NCI-H2029 (cell line): Measurements from ENCODE around the gene UBE2F.

Experiments used
- DNase-seq: peaks from one replicate; lab custom pipeline; 2025; lab: John Stamatoyannopoulos, UW

Gene UBE2F, protein sequence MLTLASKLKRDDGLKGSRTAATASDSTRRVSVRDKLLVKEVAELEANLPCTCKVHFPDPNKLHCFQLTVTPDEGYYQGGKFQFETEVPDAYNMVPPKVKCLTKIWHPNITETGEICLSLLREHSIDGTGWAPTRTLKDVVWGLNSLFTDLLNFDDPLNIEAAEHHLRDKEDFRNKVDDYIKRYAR

DNA sequence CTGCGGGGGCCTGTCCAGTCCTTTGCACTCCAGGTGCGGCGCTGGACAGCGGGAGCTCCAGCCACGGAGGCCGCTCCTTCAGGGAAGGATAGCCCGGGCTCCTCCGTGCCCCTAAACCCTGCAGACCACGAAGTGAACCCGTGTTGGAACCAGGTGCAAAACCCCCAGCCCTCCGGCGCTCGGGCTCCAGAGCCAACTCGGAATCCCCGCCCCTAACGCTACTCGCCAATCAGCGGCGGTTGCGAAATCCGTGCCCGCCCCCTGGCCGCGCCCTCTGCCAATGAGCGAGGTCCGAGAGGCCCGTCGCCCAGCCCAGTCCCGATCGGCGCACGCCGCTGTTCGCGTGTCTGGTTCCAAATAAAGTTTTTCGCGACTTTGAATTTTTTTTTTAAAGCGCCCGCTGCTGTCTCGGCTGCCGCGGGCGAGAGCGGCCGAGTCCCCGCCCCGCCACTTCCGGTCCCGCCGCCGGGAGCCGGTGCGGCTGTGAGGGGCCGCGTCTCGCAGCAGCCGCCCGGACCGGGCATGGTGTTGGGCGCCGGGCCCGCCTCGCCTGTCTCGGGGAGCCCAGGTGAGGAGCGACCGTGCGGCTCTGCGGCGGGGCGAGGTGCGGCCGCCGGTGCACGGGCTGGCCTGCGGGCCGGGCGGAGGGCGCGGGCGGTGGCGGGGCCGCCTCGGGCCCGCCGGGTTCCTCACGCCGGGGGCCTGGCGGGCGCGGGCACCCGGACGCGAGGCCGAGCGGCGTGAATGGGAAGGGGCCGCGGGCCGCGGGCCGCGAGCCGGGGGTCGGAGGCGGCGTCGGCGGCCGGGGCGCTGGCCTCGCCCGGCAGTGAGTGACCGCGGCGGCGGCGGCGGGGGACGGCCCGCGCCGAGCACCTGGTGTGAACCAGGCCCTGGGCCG lies at the start of gene UBE2F:
Gene UBE2F, plus strand, starts transcription at position 450 of the 898 bp plus-strand sequence. CDS start 6,094 bp downstream, outside the sequence.
- peak; percentile 94 for DNase-seq

DNA sequence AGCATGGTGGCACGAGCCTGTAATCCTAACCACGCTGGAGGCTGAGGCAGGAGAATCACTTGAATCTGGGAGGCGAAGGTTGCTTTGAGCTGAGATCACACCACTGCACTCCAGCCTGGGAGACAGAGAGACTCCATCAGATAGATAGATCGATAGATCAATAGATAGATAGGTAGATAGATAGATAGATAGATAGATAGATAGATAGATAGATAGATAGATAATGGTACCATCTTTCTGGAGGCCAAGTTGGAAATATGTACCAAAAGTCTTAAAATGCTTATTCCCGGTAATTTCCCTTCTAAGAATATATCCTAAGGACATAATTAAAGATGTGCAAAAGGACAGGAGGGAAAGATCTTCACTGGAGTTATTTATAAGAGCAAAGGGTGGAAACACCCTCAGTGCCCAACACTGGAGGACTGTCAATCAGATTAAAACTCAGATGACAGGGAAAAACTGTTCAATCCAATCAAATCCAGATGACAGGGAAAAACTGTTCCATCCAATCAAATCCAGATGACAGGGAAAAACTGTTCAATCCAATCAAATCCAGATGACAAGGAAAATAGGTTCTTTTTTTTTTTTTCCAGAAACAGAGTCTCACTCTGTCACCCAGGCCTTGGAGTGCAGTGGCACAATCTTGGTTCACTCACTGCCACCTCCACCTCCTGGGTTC lies 49.0 kb upstream of the UBE2F start:
- no peak for DNase-seq

DNA sequence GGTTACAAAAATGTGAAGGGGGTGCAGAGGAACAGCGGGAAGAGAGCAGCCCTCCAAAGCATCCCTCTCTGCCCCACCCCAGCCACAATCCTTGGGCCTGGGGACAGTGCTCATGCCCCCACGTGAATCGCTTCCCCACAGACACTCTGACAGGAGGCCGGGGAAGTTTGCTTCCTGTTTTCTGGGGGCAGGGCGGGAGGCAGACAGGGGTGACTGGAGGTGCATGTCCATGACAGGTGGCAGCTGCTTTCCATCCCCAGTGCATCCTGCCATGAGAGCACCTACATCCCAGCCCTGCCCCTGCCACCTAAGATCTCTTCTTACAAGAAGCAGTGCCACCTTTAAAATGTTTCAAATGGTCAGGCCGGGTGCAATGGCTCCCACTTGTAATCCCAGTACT lies 47.2 kb upstream of the UBE2F start:
- DNase-seq: no peak

DNA sequence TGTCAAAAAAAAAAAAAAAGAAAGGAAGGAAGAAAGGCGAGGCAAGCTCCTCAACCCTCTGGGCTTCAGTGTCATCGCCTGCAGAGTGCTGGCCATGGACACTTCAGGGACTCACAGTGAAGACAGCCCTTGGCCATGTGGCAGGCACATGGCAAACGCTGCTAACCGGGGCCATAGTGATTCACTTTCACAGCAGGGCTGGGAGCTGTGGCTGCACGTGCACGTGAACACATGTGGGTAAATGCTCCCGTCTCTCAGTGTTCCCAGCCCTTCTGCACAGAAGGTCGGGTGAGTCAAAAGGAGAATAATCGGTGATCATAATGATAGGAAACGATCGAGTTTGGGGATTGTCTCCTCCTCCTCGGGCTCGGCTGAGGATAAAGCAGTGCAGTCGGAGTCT lies 46.1 kb upstream of the UBE2F start:
- DNase-seq: no peak

DNA sequence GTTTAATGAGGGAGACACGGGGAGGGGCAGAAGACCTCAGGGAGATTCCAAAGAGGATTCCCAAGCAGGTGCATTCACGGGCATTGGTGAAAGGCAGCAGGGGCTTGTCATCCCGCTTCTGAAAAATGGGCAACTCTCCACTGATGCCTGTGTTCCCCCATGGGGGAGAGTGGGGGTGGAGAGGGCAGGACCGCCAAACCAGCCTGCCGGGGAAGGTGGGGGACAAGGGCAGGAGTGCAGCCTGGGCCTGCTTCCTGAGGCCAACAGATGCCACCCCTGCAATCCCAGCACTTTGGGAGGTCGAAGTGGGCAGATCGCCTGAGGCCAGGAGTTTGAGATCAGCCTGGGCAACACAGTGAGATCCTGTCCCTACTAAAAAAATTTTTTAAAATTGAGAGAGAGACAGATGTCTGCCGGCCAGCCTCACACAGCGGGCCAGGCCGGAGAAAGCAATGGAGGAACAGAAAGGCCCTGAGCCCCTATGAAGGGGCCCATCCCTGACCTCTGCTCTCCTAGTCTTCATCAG lies 44.8 kb upstream of the UBE2F start:
- DNase-seq: no peak

DNA sequence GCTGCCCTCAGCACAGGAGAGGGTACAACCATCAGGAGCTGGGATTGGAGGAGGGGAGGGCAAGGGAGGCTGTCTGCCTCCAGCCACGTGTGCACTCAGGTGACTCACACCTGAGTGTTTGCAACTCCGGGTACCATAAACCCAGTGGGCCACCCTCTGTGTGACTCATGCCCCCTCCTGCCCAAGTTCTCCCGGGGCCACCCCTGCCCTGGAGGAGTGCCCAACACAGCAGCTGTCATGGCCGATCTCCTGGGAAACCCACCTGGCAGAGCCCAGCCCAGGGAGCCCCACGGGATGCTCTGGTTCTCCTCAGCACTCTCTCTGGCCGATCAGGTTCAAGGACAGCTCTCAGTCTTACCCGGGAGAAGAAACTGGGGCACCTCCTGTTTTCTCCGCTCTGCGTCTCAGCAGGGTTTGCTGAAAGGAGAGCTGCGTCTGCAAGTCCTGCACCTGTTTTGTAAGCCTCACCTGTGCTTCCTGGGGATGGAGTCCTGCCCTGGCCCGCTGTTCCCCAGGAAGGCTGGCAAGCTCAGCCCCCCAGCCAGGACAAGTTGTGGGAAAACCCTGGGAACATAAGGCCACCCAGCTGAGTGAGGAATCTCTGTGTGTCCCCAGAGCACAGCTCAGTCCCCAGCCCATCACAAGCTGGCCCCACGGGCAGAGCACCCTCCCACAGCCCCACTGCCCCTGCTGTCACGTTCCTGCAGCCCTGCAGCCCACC lies 44.0 kb upstream of the UBE2F start:
- DNase-seq: no peak

DNA sequence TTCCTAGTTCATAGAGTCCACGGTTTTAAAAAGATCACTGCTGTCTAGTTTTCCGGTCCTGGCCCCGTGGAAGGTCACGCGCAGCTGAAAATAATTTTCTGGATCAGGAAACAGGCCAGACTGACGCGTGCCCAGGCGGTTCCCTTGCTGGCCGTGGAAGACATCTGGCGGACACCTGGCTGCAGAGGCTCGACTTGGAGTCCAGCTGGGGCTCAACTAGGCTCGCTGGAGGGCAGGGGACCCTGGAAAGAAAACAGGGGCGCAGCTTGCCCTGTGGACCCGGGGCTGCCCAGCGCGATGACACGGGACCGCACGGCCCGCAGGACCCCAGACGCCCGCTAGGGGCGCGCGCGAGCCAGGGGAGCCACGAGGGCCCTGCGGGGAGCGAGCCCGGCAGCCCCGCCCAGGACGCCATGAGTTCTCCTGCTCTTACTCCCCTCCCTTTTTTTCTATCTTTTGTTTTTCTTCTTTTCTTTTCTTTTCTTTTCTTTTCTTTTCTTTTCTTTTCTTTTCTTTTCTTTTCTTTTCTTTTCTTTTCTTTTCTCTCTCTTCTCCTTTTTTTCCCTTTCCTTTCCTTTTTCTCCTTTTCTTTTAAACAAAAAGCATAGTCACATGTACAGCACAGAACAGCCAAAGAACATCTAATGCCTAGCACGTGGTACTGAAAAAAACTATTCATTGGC lies 43.2 kb upstream of the UBE2F start:
- DNase-seq: no peak

DNA sequence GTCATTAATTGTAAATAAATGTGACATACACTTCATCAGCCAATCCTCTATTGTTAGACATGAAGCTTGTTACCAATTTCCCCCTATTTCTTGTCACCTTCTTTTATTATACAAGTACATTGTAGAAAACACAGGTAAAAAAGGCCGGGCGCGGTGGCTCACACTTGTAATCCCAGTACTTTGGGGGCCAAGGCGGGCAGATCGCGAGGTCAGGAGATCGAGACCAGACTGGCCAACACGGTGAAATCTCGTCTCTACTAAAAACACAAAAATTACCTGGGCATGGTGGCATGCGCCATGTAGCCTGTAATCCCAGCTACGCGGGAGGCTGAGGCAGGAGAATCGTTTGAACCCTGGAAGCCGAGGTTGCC lies 42.7 kb upstream of the UBE2F start:
- no peak for DNase-seq

DNA sequence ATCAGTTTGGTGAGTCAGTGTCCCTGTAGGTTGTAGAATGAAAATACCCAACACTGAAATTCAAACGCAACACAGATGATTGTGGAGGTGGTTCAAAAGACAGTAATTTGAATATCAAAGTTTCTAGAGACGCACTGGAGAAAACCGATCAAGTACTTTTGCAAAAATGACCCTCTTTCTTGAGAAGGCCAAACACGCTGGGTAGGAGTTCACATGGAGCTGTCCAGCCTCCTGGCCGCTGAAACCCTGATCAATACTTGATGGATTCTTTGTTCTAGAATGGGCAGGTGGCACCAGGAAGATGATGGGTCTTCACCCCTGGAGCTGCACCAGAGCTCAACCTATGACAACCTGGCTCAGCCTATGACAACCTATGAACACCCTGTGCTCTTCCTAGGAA lies 39.7 kb upstream of the UBE2F start:
- no peak for DNase-seq

DNA sequence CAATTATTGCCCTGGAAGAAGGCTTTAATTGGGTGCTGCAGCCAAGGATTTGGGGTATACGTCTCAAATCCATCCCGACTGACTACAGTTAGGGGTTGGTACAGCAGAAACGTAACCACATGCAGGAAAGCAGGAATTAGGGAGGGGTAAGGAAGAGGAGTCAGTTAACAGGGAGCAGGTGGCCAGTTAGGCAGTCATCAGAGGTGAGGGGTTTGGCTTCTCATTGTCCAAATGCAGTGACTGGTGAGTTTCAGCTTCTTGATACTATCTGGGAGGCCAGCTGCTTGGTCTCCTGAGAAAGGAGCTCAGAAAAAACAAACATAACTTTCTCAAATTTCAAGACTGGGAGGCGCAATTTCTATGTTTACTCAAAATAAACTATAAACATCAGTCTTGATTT lies 38.8 kb upstream of the UBE2F start:
- DNase-seq: no peak

DNA sequence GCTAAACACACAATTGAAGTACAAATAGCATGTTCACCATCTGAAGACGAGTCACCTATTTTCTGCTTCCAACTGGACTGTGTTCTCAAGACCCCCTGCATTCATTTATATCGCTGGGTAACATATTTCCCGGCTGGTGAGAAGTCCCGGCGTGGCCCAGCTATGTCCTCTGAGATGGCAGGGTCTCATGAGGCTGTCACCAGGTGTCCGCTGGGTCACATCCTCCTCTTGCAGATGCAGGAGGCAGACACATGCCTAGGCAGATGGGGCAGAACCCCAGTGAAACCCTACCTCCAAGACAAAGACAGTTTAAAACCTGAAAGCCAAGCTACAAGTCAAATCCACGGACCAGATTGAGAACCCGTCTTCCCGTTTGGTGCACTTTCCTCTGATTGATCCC lies 36.8 kb upstream of the UBE2F start:
- no peak for DNase-seq

DNA sequence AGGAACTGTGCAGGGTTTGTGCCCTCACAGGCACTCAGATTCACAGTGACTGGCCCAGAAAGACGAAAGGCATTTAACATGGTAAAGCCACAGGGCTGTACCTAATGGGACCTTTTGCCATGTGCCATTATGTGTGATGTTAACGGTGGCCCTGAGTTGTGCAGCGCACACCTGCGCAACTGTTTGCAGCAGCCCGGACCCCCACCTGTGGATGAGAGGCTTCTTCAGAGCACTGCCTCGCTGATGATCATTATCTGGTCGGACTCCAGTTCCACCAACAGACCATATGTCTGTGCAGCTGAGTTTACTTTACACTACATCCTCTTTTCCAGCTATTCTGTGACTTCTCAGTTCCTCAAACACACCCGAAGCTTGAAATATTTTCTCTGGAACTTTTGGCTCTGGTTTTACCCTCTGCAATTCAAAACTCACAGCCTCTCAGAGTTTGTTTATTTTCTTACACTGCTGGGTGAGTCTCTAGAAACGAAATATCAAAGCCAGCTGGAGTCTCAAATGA lies 35.6 kb upstream of the UBE2F start:
- DNase-seq: no peak

DNA sequence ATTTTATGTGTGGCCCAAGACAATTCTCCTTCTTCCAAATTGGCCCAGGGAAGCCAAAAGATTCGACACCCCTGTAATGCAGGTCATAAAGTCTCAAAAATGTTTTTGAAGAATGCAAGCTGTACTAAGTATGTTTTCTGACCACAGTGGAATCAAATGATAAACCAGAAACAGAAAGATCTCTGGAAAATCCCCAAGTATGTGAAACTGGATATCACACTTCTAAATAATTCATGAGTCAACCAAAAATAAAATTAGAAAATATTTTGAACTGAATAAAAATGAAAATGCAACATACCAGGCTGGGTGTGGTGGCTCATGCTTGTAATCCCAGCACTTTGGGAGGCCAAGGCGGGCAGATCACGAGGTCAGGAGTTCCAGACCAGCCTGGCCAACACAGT lies 34.1 kb upstream of the UBE2F start:
- DNase-seq: no peak

DNA sequence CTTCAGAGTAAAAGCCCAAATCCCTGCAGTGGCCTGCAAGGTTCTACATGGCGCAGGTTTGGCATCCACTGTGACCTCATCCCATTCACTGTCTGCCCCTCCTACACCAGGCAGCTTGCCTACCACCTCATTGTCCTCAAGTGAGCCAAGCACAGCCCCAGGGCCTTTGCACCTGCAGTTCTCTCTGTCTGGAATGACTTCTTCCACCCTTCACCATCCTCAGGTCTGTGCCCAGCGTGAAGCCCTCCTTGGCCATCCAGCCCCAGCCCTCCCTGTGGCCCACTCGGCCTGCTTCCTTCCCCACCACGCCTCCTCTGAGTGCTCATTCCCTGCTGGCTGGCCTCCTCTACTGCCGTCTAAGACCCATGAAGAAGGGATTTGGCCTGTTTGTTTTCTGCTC lies 32.6 kb upstream of the UBE2F start:
- no peak for DNase-seq

DNA sequence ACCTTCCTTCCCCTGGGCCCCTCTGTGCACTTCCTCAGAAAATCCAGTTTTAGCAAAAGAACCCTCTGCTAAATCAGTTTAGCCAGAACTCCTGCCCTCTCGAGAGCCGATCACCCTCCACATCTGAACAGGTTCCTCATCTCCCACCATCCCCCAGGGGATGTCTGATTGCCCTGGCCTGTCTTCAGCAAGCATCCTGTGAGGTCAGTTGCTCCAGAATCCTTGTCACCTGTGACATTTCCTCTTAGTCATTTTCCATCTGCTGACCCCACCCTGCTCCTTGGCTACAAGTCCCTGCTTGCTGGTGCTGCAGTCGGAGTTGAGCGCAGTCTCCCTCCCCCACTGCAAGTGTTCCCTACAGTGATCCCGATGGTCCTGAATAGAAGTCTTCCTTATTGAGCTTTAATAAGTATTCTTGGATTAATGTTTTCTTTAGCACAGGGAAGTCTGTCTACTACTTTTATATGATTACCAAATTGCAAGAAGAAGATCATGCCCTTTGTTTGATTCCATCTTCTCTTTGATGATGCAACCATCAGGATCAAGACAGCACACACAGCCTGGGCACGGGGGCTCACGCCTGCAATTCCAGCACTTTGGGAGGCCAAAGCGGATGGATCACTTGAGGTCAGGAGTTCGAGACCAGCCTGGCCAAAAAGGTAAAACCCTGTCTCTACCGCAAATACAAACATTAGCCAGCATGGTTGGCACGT lies 30.9 kb upstream of the UBE2F start:
- DNase-seq: no peak

DNA sequence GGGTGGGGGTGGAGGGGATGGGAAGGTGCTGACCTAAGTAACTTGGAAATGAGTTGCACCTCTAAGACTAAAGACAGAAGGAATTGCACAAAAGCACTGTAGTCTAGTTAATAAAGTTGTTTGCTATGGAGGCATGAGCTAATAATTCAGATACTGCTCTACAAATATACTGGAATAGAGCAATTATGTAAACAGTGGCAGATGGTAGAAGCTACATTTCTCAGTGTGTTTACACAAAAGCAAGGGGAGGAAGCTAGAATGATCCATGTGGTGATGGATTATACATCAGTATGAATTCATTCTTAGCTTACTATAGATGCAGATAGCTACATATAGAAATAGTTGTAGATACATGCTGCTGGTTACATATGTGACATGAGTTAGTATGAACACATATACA lies 27.6 kb upstream of the UBE2F start:
- peak; percentile 17 for DNase-seq

DNA sequence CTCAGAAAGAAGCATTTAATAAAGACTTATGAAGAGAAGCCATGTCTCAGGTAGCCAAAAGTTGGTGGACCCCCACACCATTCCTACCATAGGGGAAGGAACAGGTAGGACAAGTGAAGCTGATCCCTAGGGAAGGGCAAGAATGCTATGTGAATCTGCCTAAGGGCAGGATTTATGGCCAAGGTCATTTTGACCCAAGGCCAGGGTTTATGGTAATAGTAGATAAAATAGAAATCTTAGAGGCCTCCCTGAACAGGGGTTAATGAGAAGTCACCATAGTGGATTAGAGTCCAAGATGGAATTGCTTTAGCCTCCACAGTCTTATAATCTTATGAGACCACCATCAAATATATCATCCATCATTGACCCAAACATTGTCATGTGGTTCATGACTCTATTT lies 26.0 kb upstream of the UBE2F start:
- no peak for DNase-seq

DNA sequence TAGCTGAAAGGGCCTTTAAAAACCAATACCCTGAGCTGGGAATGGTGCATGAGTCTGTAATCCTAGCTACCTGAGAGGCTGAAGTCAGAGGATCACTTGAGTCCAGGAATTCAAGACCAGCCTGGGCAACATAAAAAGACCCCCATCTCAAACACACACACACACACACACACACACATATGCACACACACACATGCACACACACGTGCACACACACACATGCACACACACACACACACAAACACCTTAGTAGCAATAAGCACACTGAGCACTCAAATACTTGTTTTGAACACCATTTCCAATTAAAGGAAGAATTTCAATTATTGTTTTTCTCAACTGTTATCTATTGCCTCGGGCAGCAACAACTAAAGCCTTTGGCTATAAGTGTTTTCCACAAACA lies 25.6 kb upstream of the UBE2F start:
- DNase-seq: no peak

DNA sequence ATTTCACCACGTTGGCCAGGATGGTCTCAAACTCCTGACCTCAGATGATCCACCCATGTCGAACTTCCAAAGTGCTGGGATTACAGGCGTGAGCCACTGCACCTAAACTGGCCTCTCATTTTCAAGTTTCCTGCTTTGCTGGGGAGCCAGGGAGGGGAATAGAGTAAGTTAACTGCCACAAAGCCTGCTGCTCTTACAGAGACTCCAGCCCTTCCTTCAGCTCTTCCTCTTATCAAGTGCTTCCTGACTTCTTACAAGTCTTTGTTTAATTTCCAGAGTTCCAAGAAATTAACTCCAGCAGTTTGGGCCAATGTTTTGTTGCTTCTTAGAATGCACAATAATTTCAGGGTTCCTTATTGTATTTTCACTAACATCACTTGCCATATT lies 24.3 kb upstream of the UBE2F start:
- no peak for DNase-seq

DNA sequence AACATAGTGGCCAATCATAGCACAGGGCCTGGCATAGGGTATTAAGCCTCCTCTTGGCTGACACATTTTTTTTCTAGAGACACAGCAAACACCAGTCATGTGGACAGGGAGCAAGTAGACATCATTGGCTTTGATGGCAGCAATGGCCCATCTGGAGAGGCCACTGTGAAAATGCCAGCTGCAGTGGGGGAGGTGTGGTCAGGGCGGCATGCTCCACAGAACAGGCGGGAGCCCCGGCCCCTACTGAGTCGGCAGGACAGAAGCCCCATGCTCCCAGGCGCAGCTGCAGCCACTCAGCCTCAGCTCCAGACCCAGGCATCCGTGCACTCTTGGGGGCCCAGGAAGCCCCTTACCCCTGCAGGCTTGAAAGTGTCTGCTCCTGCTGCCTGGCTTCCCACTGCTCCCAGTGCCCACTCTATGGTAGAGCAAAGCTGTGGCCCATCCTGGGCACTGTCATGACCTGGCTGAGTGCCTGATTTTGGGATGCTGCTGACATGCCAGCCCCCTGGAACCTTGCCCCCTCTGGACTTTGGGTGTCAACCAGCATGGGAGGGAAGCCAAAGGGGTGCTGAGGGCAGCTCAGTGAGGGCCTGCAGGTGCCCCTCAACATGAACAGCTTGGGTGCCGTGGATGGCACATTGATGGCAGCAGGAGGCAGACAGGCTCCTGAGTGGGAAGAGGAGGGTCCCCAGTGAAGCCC lies 23.3 kb upstream of the UBE2F start:
- no peak for DNase-seq
